ENCODE results near the gene DNAI4.

- TF ChIP-seq CTCF (IDR thresholded peaks at IDR 0.05) (no peak), EZH2 (IDR thresholded peaks at IDR 0.05; ENCODE audit: borderline replicate concordance, insufficient read depth, low read depth, low read length, poor library complexity, severe bottlenecking) (no peak)
These were observed 71.3 kb downstream of the DNAI4 start for GRCh38 chr1:66853379-66853778.

Measured in B cell (primary cell).